K562 (cell line): ENCODE measurements around the gene VN1R2. TPM values are rescaled to one million over a fixed set of nuclear protein-coding genes. Genes with fewer than 3 reads are reported as not detected.

ENCODE experiments used
- ATAC-seq: fragments of 200-7000 bp; cut with Tn5 transposase; 3 replicates; pipeline ENCODE4 v1.9.1; 2020; ENCODE audit warnings: moderate library complexity
- BruUV-seq: library from RNA; stranded (reverse); fragments of 400-500 nt; replicated peaks from 2 replicates; lab custom pipeline; 2021; lab: Mats Ljungman, UMichigan
- CTCF ChIA-PET: fragments of 300-600 bp; formaldehyde crosslinking; extraction: SDS; loops from one replicate; lab custom pipeline; 2021; ENCODE audit warnings: low intra/inter-chr PET ratio; lab: Yijun Ruan, JAX
- POLR2A ChIA-PET: fragments of 300-600, 350-650 bp; sonication (Branson Sonifier 250); formaldehyde crosslinking; extraction: SDS; loops from one replicate; lab custom pipeline; 2021; ENCODE audit warnings: antibody characterized with exemption, inconsistent platforms; lab: Yijun Ruan, JAX
- DNase-seq, 4 experiments: peaks; one replicate each; pipeline versions ENCODE4 v3.0.0 to v3.0.0-alpha.2; 2011 to 2018; ENCODE audit warnings: low spot score in 3 of 4, mixed read lengths in 3 of 4; ENCODE audit errors: extremely low read depth in 1 of 4
- FAIRE-seq: peaks from 2 replicates; lab custom pipeline; 2011; peaks lifted over from hg19 to GRCh38; lab: Jason Lieb, UNC
- H2AFZ ChIP-seq: 2 replicates; pipeline ENCODE4 v1.6.0; 2011; ENCODE audit warnings: low read depth, low read length, control low read depth, inconsistent platforms
- H3K27ac ChIP-seq: fragments of 200-600 bp; 3 replicates; pipeline ENCODE4 v1.8.0; 2011; ENCODE audit warnings: low read depth, mild to moderate bottlenecking, control low read depth, inconsistent platforms, low read length, moderate library complexity, mixed read lengths; ENCODE audit errors: extremely low read depth
- H3K27me3 ChIP-seq, 2 experiments: fragments of 300-600 bp in 1 of 2; 2 replicates in 1 of 2; 3 replicates in 1 of 2; pipeline versions ENCODE4 v1.6.0 to v1.8.0; 2011; ENCODE audit warnings: inconsistent platforms in 2 of 2, low read length in 2 of 2, mild to moderate bottlenecking in 1 of 2, mixed read lengths in 1 of 2, moderate library complexity in 1 of 2; ENCODE audit not compliant: control insufficient read depth in 2 of 2, insufficient read depth in 2 of 2
- H3K36me3 ChIP-seq: fragments of 300-600 bp; 3 replicates; pipeline ENCODE4 v1.8.0; 2011; ENCODE audit warnings: mild to moderate bottlenecking, low read length, inconsistent platforms; ENCODE audit not compliant: control insufficient read depth, insufficient read depth
- H3K4me1 ChIP-seq, 2 experiments: fragments of 200-600 bp in 1 of 2; replicated peaks in 1 of 2; 2 replicates in 1 of 2; 3 replicates in 1 of 2; pipeline versions ENCODE4 v1.5.1 to v1.8.0; 2011; ENCODE audit warnings: inconsistent platforms in 2 of 2, low read length in 2 of 2, mild to moderate bottlenecking in 1 of 2, mixed read lengths in 1 of 2, moderate library complexity in 1 of 2; ENCODE audit not compliant: control insufficient read depth in 2 of 2, insufficient read depth in 2 of 2
- H3K4me2 ChIP-seq: 2 replicates; pipeline ENCODE4 v1.6.1; 2011; ENCODE audit warnings: low read length, control low read depth, inconsistent platforms, mixed read lengths; ENCODE audit not compliant: insufficient read depth
- H3K4me3 ChIP-seq: fragments of 200-600 bp; sonication (generic), shearing (Covaris generic); 2 replicates; pipeline ENCODE4 v1.5.1; 2016; ENCODE audit warnings: control low read depth, inconsistent platforms
- H3K79me2 ChIP-seq: fragments of 200-600 bp; 3 replicates; pipeline ENCODE4 v1.8.0; 2011; ENCODE audit warnings: low read length, inconsistent platforms; ENCODE audit not compliant: control insufficient read depth, insufficient read depth
- H3K9ac ChIP-seq, 2 experiments: 2 replicates each; pipeline versions ENCODE4 v1.6.0 to v1.6.1; 2011; ENCODE audit warnings: low read depth in 2 of 2, low read length in 2 of 2, control low read depth in 1 of 2, inconsistent platforms in 1 of 2, mild to moderate bottlenecking in 1 of 2, mixed read lengths in 1 of 2; ENCODE audit not compliant: insufficient read depth in 1 of 2
- H3K9me1 ChIP-seq: one replicate; pipeline ENCODE4 v1.6.0; 2011; ENCODE audit warnings: inconsistent platforms, mild to moderate bottlenecking, low read length, moderate library complexity; ENCODE audit not compliant: control insufficient read depth, insufficient read depth
- H3K9me3 ChIP-seq: replicated peaks from 2 replicates; pipeline ENCODE4 v1.5.1; 2011; ENCODE audit warnings: low read depth, low read length, inconsistent platforms; ENCODE audit not compliant: control insufficient read depth, insufficient read depth
- H4K20me1 ChIP-seq: replicated peaks from 2 replicates; pipeline ENCODE4 v1.6.1; 2011; ENCODE audit warnings: low read length, inconsistent platforms, mixed read lengths; ENCODE audit not compliant: control insufficient read depth, insufficient read depth
- MNT ChIP-seq, 2 experiments: fragments of 450-650 bp; conservative IDR thresholded peaks; 2 replicates each; pipeline ENCODE4 v1.6.1; 2017; ENCODE audit warnings: mild to moderate bottlenecking in 2 of 2, moderate library complexity in 2 of 2
- NR4A1 ChIP-seq, 2 experiments: fragments of 250-450 bp in 1 of 2; fragments of 450-650 bp in 1 of 2; sonication (Bioruptor Pico) in 1 of 2; IDR thresholded peaks; 2 replicates each; pipeline versions ENCODE4 v1.4.0 to v1.6.1; 2016 to 2020; ENCODE audit warnings: mild to moderate bottlenecking in 2 of 2, missing compliant biosample characterization in 1 of 2, missing genetic modification characterization in 1 of 2, moderate library complexity in 1 of 2
- RBM39 ChIP-seq: fragments of 200-400 bp; formaldehyde crosslinking; optimal IDR thresholded peaks from 2 replicates; pipeline ENCODE3; 2018; ENCODE audit warnings: low read depth, low read length
- SNIP1 ChIP-seq: fragments of 450-650 bp; IDR thresholded peaks from 2 replicates; pipeline ENCODE4 v1.7.1; 2017; ENCODE audit warnings: low read depth, mild to moderate bottlenecking
- STAG1 ChIP-seq: sonication (generic); formaldehyde crosslinking; IDR thresholded peaks from 2 replicates; pipeline ENCODE4 v1.5.0; 2020; ENCODE audit warnings: missing genetic modification reagents, borderline replicate concordance
- WGBS: fragments of 100-300 bp; shearing (Covaris generic); methylation state at CpG from one replicate; pipeline ENCODE4 v1.1.6; 2016; ENCODE audit warnings: low coverage, mixed read lengths; ENCODE audit not compliant: insufficient coverage; ENCODE audit errors: missing lambda C conversion rate; 5-methylcytosine and 5-hydroxymethylcytosine counted together
- in situ Hi-C: fragments of 300-500 bp; cut with MboI; formaldehyde crosslinking; loops from 4 replicates; pipeline ENCODE4 v1.15.0; 2018; ENCODE audit warnings: inconsistent platforms, mixed read lengths
- intact Hi-C: fragments of 100-400 bp; cut with micrococcal nuclease; formaldehyde crosslinking; loops from 2 replicates; pipeline ENCODE4 v1.14.2; 2022
- polyA plus RNA-seq, 8 experiments: library from polyadenylated mRNA; depleted of rRNA in 4 of 8; stranded (reverse) in 5 of 8; unstranded in 3 of 8; fragments of >200 nt; fragmentation: Nextera tagmentation in 2 of 8; fragmentation: Illumina TruSeq in 1 of 8; extraction: Ambion mirVana in 2 of 8; extraction: Trizol in 1 of 8; gene quantifications; 2 replicates each; pipeline versions ENCODE4 v1.2.1 to v1.2.3, GENCODE V29; 2011 to 2014; ENCODE audit warnings: inconsistent platforms in 1 of 8, missing spikeins in 1 of 8
- total RNA-seq, 7 experiments: library from RNA; depleted of rRNA in 6 of 7; stranded (reverse); fragments of >200 nt in 6 of 7; fragmentation: Illumina TruSeq in 2 of 7; extraction: Trizol in 2 of 7; gene quantifications; 2 replicates each; pipeline versions ENCODE4 v1.2.1 to v1.2.3, GENCODE V29; 2011 to 2021; ENCODE audit warnings: low replicate concordance in 1 of 7
- TF ChIP-seq, protein P1 (sequence below), 3 experiments: IDR thresholded peaks in 2 of 3; conservative IDR thresholded peaks in 1 of 3; 2 replicates each; pipeline ENCODE4 v1.5.1; 2011 to 2012; ENCODE audit warnings: low read length in 3 of 3, mild to moderate bottlenecking in 3 of 3, control low read depth in 2 of 3, improper control_type of control experiment in 1 of 3, inconsistent platforms in 1 of 3, low read depth in 1 of 3, mixed read lengths in 1 of 3, moderate library complexity in 1 of 3; ENCODE audit not compliant: insufficient read depth in 2 of 3
- TF ChIP-seq, protein P2 (sequence below), 2 experiments: fragments of 450-650 bp; formaldehyde crosslinking in 1 of 2; IDR thresholded peaks; 2 replicates each; pipeline versions ENCODE4 v1.4.0 to v1.6.1; 2014 to 2020; ENCODE audit warnings: mild to moderate bottlenecking in 2 of 2, borderline replicate concordance in 1 of 2, low read depth in 1 of 2

The VN1R2 gene
- total and polyA plus RNA-seq, 9 of the 15 experiments (the other 6 are each of a cell fraction or from before 2014, with no cell fraction given), result not detected

DNA sequence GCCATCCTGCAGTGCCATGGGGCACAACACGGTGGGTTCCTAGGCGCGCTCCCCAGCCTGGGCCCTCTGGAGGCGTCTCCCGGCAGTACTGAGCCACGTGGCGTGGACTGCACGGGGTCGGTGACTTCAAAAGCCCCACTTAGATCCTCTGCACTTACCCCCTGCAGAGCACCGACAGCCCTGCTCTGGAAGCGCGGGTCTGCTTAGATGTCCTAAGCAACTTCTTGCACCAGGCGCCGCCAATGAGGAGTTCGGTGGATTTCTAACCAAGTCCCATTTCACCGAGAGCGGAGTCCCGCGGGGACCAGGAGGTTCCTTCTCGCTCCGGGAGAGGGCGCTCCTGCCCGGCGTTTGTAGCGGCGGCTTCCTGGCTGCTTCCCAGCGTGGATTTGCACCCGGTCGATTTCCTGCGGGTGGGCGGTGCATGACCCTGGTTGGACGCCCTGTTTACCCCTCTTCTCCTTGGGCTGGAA lies 50.3 kb downstream of the VN1R2 start:
- Histone ChIP-seq H3K4me3 (no peak overlapping the region), H3K36me3 (no peaks in the 10 kb centered on the region), H3K9me1 (no peaks in the 10 kb centered on the region), H3K4me2 (no peak overlapping the region), H3K27me3 (peaks cover 0 to 29% of the 10 kb centered on the region in 2 experiments; a peak in 2 of 5 replicates), H3K27ac (no peak overlapping the region), H3K4me1 (peaks cover 0 to 7% of the 10 kb centered on the region in 2 experiments; a peak in 2 of 5 replicates), H3K79me2 (no peaks in the 10 kb centered on the region), H3K9ac (no peak overlapping the region), H4K20me1 (no peaks in the 10 kb centered on the region), H3K9me3 (peaks cover 2% of the 10 kb centered on the region), H2AFZ (0 out of 2 replicates have a peak overlapping the region, but pooled peaks have one; percentile 31)
- in situ Hi-C loops (no loop called here), intact Hi-C loops (no loop called here)
- peak; percentile 23 to 49 (median 47) for DNase-seq
- POLR2A ChIA-PET, result no interaction called here
- 16% methylated on average over 32 of the region's 32 CpGs for WGBS
- no TSS peak for BruUV-seq
- CTCF ChIA-PET, result no interaction called here
- peak; percentile 74 for ATAC-seq
- no peak for FAIRE-seq
- TF ChIP-seq STAG1 (CRISPR knock-in tag), result peak; percentile 29; the same call in 1 of the 2 replicates
- TF ChIP-seq, protein P1, sequence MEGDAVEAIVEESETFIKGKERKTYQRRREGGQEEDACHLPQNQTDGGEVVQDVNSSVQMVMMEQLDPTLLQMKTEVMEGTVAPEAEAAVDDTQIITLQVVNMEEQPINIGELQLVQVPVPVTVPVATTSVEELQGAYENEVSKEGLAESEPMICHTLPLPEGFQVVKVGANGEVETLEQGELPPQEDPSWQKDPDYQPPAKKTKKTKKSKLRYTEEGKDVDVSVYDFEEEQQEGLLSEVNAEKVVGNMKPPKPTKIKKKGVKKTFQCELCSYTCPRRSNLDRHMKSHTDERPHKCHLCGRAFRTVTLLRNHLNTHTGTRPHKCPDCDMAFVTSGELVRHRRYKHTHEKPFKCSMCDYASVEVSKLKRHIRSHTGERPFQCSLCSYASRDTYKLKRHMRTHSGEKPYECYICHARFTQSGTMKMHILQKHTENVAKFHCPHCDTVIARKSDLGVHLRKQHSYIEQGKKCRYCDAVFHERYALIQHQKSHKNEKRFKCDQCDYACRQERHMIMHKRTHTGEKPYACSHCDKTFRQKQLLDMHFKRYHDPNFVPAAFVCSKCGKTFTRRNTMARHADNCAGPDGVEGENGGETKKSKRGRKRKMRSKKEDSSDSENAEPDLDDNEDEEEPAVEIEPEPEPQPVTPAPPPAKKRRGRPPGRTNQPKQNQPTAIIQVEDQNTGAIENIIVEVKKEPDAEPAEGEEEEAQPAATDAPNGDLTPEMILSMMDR (IDR thresholded peaks at IDR 0.05 in 2 of 3, conservative IDR thresholded peaks at IDR 0.05 in 1 of 3; ENCODE audit: insufficient read depth in 2 of 3, low read depth in 1 of 3, low read length in 3 of 3), result peak; percentile 48 to 70 (median 68)
- no peak for TF ChIP-seq RBM39
- no peak for TF ChIP-seq NR4A1 (CRISPR knock-in tag; IDR thresholded peaks at IDR 0.05)
- no peak for TF ChIP-seq NR4A1 (tag; IDR thresholded peaks at IDR 0.05)
- TF ChIP-seq MNT (conservative IDR thresholded peaks at IDR 0.05), result no peak
- TF ChIP-seq, protein P2, sequence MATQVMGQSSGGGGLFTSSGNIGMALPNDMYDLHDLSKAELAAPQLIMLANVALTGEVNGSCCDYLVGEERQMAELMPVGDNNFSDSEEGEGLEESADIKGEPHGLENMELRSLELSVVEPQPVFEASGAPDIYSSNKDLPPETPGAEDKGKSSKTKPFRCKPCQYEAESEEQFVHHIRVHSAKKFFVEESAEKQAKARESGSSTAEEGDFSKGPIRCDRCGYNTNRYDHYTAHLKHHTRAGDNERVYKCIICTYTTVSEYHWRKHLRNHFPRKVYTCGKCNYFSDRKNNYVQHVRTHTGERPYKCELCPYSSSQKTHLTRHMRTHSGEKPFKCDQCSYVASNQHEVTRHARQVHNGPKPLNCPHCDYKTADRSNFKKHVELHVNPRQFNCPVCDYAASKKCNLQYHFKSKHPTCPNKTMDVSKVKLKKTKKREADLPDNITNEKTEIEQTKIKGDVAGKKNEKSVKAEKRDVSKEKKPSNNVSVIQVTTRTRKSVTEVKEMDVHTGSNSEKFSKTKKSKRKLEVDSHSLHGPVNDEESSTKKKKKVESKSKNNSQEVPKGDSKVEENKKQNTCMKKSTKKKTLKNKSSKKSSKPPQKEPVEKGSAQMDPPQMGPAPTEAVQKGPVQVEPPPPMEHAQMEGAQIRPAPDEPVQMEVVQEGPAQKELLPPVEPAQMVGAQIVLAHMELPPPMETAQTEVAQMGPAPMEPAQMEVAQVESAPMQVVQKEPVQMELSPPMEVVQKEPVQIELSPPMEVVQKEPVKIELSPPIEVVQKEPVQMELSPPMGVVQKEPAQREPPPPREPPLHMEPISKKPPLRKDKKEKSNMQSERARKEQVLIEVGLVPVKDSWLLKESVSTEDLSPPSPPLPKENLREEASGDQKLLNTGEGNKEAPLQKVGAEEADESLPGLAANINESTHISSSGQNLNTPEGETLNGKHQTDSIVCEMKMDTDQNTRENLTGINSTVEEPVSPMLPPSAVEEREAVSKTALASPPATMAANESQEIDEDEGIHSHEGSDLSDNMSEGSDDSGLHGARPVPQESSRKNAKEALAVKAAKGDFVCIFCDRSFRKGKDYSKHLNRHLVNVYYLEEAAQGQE (IDR thresholded peaks at IDR 0.05; ENCODE audit: borderline replicate concordance), result peak; percentile 24; the same call in 1 of the 2 replicates
- TF ChIP-seq, protein P2 (CRISPR knock-in tag; IDR thresholded peaks at IDR 0.05; ENCODE audit: low read depth), result no peak
- TF ChIP-seq SNIP1, result no peak
